IgD-negative memory B cell (primary cell): ENCODE results near the gene KIR2DL3. TPM values are rescaled to one million over a fixed set of nuclear protein-coding genes. Genes with fewer than 3 reads are reported as not detected.
A peak's percentile ranks its signal among the peaks of the same experiment; 100 is the strongest.
"Not testable (repeated sequence)": the region's sequence is repeated elsewhere in the genome, so short reads cannot be mapped to it uniquely, and the experiment has no call there.

Experiments
- H3K27ac Mint-ChIP-seq, 3 donors: one replicate each; pipeline ENCODE4 v1.8.0; 2020 to 2022; ENCODE audit warnings: mild to moderate bottlenecking in 3 of 3, mixed read lengths in 3 of 3, moderate library complexity in 1 of 3
- H3K27me3 Mint-ChIP-seq: one replicate; pipeline ENCODE4 v1.8.0; 2021; ENCODE audit warnings: mixed read lengths
- H3K36me3 Mint-ChIP-seq: one replicate; pipeline ENCODE4 v1.8.0; 2020; ENCODE audit warnings: mild to moderate bottlenecking, mixed read lengths
- H3K4me1 Mint-ChIP-seq, 3 donors: one replicate each; pipeline ENCODE4 v1.8.0; 2020 to 2022; ENCODE audit warnings: mixed read lengths in 3 of 3, mild to moderate bottlenecking in 1 of 3
- H3K4me3 Mint-ChIP-seq, 4 donors: one replicate each; pipeline ENCODE4 v1.8.0; 2020 to 2022; ENCODE audit warnings: mild to moderate bottlenecking in 4 of 4, mixed read lengths in 4 of 4, moderate library complexity in 3 of 4
- H3K9me3 Mint-ChIP-seq, 3 donors: one replicate each; pipeline ENCODE4 v1.8.0; 2020 to 2021; ENCODE audit warnings: mixed read lengths in 3 of 3, mild to moderate bottlenecking in 1 of 3
- polyA plus RNA-seq: library from polyadenylated mRNA; unstranded; fragments of 300-500 nt; fragmentation: Illumina TruSeq; gene quantifications from one replicate; pipeline ENCODE4 v1.2.3, GENCODE V29; 2021

Gene KIR2DL3
- polyA plus RNA-seq, 1 donor from 2014 or later = 0.59 TPM

DNA sequence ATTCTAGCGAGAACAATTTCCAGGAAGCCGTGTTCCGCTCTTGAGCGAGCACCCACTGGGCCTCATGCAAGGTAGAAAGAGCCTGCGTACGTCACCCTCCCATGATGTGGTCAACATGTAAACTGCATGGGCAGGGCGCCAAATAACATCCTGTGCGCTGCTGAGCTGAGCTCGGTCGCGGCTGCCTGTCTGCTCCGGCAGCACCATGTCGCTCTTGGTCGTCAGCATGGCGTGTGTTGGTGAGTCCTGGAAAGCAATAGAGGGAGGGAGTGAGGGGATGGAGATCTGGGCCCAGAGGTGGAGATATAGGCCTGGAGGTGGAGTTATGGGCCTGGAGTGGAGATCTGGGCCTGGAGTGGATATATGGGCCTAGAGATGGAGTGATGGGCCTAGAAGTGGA lies 31.3 kb downstream of the KIR2DL3 start, which contains the start of gene KIR2DL1:
TSS of gene KIR2DL1 (plus strand) at position 148 of the 400 bp plus-strand sequence. CDS start at position 206, 58 bp downstream.
- H3K27ac Mint-ChIP-seq, H3K36me3 Mint-ChIP-seq, H3K9me3 Mint-ChIP-seq, H3K4me1 Mint-ChIP-seq: not testable (repeated sequence)
- Mint-ChIP-seq H3K27me3 (peaks cover 13% of the 10 kb centered on the region), H3K4me3 (peak within 1 kb of the TSS in 1 of 4 donors; percentile 26)

GRCh38 chr19:54770511-54770910 lies 32.2 kb downstream of the KIR2DL3 start:
- not testable (repeated sequence) for H3K4me1 Mint-ChIP-seq, H3K4me3 Mint-ChIP-seq, H3K27ac Mint-ChIP-seq, H3K9me3 Mint-ChIP-seq, H3K36me3 Mint-ChIP-seq, H3K27me3 Mint-ChIP-seq

DNA sequence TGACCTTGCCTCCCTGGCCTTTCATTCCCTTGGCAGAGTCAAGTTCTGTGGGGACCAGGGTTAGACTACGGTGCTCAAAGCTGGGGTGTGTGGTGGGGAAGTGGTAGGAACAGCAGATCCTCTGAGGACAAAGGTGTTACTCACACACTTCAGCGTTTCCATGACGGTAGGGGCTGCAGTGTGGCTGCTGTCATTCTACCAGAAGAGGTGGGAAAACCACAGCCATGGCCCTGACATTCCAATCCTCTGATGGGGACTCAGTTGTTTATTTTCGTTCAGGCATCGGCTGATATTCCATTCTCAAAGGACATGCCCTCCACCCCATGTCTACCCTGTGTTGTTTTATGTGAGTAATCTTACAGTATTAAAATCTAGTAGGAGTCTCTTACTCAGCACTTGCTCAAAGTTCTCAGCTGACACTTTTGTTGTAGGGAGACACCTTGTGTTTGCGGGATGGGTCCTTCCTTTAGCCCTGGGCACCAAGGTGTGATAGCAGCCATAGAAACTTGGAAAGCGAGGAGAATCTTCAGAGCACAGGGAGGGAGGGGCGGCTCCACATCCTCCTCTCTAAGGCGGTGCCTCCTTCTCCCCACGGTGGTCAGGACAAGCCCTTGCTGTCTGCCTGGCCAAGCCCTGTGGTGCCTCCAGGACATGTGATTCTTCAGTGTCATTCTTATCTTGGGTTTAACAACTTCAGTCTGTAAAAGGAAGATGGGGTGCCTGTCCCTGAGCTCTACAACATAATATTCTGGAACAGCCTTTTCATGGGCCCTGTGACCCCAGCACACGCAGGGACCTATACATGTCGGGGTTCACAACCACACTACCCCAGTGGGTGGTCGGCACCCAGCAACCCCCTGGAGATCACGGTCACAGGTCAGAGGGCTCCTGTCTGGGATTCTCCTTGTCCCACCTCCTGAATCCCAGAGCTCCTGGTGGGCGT lies 33.0 kb downstream of the KIR2DL3 start:
- not testable (repeated sequence) for H3K27me3 Mint-ChIP-seq, H3K36me3 Mint-ChIP-seq, H3K4me3 Mint-ChIP-seq, H3K9me3 Mint-ChIP-seq, H3K27ac Mint-ChIP-seq, H3K4me1 Mint-ChIP-seq

GRCh38 chr19:54772666-54773065 lies 34.4 kb downstream of the KIR2DL3 start:
- H3K36me3 Mint-ChIP-seq, H3K4me1 Mint-ChIP-seq, H3K27ac Mint-ChIP-seq: not testable (repeated sequence)

GRCh38 chr19:54775095-54775815 lies 36.9 kb downstream of the KIR2DL3 start:
- H3K4me3 Mint-ChIP-seq, H3K27ac Mint-ChIP-seq, H3K27me3 Mint-ChIP-seq, H3K36me3 Mint-ChIP-seq, H3K9me3 Mint-ChIP-seq, H3K4me1 Mint-ChIP-seq: not testable (repeated sequence)

More at GRCh38 chr19:54772666-54773065, 34.4 kb downstream of the KIR2DL3 start:
- H3K4me3 Mint-ChIP-seq, H3K9me3 Mint-ChIP-seq, H3K27me3 Mint-ChIP-seq: not testable (repeated sequence)

- not testable (repeated sequence) for H3K9me3 Mint-ChIP-seq, H3K4me3 Mint-ChIP-seq, H3K4me1 Mint-ChIP-seq, H3K27me3 Mint-ChIP-seq, H3K27ac Mint-ChIP-seq, H3K36me3 Mint-ChIP-seq
Observed at GRCh38 chr19:54775830-54776229, 37.5 kb downstream of the KIR2DL3 start.

DNA sequence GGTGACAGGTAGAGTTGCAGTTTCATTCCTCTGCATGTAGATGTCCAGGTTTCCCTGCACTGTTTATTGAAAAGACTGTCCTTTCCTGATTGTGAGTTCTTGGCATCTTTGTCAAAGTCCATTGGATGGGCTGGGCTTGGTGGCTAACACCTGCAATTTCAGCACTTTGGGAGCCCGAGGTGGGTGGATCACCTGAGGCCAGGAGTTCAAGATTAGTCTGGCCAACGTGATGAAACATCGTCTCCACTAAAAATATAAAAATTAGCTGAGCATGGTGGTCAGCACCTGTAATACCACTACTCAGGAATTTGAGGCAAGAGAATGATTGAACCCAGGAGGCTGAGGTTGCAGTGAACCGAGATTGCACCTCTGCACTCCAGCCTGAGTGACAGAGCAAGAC lies 39.5 kb downstream of the KIR2DL3 start:
- H3K4me3 Mint-ChIP-seq, H3K27ac Mint-ChIP-seq, H3K4me1 Mint-ChIP-seq, H3K9me3 Mint-ChIP-seq, H3K36me3 Mint-ChIP-seq: not testable (repeated sequence)
- peaks cover 11% of the 10 kb centered on the region for H3K27me3 Mint-ChIP-seq

GRCh38 chr19:54778896-54779295 lies 40.6 kb downstream of the KIR2DL3 start:
- not testable (repeated sequence) for H3K9me3 Mint-ChIP-seq, H3K27ac Mint-ChIP-seq, H3K4me3 Mint-ChIP-seq, H3K4me1 Mint-ChIP-seq, H3K36me3 Mint-ChIP-seq
- peaks cover 13% of the 10 kb centered on the region for H3K27me3 Mint-ChIP-seq

GRCh38 chr19:54782916-54783315 lies 44.6 kb downstream of the KIR2DL3 start:
- Mint-ChIP-seq H3K27me3 (peaks cover 23% of the 10 kb centered on the region), H3K4me3 (peak overlapping the region in 1 of 4 donors; percentile 18)
- not testable (repeated sequence) for H3K4me1 Mint-ChIP-seq, H3K36me3 Mint-ChIP-seq, H3K27ac Mint-ChIP-seq, H3K9me3 Mint-ChIP-seq

DNA sequence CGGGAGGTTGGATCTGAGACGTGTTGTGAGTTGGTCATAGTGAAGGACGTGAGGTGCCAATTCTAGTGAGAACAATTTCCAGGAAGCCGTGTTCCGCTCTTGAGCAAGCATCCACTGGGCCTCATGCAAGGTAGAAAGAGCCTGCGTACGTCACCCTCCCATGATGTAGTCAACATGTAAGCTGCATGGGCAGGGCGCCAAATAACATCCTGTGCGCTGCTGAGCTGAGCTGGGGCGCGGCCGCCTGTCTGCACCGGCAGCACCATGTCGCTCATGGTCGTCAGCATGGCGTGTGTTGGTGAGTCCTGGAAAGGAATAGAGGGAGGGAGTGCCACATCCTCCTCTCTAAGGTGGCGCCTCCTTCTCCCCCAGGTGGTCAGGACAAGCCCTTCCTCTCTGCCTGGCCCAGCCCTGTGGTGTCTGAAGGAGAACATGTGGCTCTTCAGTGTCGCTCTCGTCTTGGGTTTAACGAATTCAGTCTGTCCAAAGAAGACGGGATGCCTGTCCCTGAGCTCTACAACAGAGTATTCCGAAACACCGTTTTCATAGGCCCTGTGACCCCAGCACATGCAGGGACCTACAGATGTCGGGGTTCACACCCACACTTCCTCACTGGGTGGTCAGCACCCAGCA lies 47.9 kb downstream of the KIR2DL3 start:
- H3K9me3 Mint-ChIP-seq, H3K4me3 Mint-ChIP-seq, H3K4me1 Mint-ChIP-seq, H3K27ac Mint-ChIP-seq, H3K36me3 Mint-ChIP-seq: not testable (repeated sequence)
- peaks cover 30% of the 10 kb centered on the region for H3K27me3 Mint-ChIP-seq

- not testable (repeated sequence) for H3K4me3 Mint-ChIP-seq, H3K36me3 Mint-ChIP-seq, H3K9me3 Mint-ChIP-seq
- Mint-ChIP-seq H3K27ac (peak overlapping the region in 1 of 3 donors; percentile 36), H3K4me1 (peaks cover 8 to 12% (median 8%) of the 10 kb centered on the region in 3 donors), H3K27me3 (peaks cover 22% of the 10 kb centered on the region)
Observed at GRCh38 chr19:54788154-54788553, 49.8 kb downstream of the KIR2DL3 start.

- H3K36me3 Mint-ChIP-seq = peaks cover under 1% of the 10 kb centered on the region
- peaks cover 11 to 21% (median 16%) of the 10 kb centered on the region in 3 donors for H3K4me1 Mint-ChIP-seq
- H3K27ac Mint-ChIP-seq = no peak overlapping the region
- H3K9me3 Mint-ChIP-seq = no peaks in the 10 kb centered on the region
- no peak overlapping the region for H3K4me3 Mint-ChIP-seq
- H3K27me3 Mint-ChIP-seq = peaks cover 14% of the 10 kb centered on the region
Observed at GRCh38 chr19:54790711-54791110, 52.4 kb downstream of the KIR2DL3 start.

- H3K4me1 Mint-ChIP-seq = peaks cover 11 to 21% (median 19%) of the 10 kb centered on the region in 3 donors
- H3K27me3 Mint-ChIP-seq = peaks cover 10% of the 10 kb centered on the region
- H3K9me3 Mint-ChIP-seq = no peaks in the 10 kb centered on the region
- peak overlapping the region in 1 of 4 donors; percentile 59 for H3K4me3 Mint-ChIP-seq
- H3K36me3 Mint-ChIP-seq = peaks cover 2% of the 10 kb centered on the region
- H3K27ac Mint-ChIP-seq = no peak overlapping the region
Observed at GRCh38 chr19:54791476-54791875, 53.2 kb downstream of the KIR2DL3 start.

- Mint-ChIP-seq H3K27ac (peak overlapping the region in 1 of 3 donors; percentile 67), H3K9me3 (no peaks in the 10 kb centered on the region), H3K27me3 (peaks cover 13% of the 10 kb centered on the region), H3K4me3 (peak overlapping the region; percentile 28 to 88 (median 70)), H3K4me1 (peaks cover 11 to 19% (median 19%) of the 10 kb centered on the region in 3 donors), H3K36me3 (peaks cover 2% of the 10 kb centered on the region)
Observed at GRCh38 chr19:54792814-54793213, 54.5 kb downstream of the KIR2DL3 start.

DNA sequence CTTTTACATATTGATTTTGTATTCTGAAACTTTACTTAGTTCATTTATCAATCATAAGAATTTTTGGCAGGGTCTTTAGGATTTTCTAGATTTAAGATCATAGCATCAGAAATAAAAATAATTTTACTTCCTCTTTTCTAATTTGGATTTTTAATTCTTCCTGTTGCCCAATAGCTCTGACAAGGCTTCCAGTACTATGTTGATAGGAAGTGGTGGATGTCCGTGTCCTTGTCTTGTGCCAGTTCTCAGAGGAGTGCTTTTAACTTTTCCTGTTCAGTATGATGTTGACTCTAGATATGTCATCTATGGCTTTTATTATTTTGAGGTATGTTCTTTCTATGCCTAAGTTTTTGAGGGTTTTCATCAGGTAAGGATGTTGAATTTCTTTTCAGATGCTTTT lies 57.4 kb downstream of the KIR2DL3 start:
- Mint-ChIP-seq H3K4me3 (no peak overlapping the region), H3K4me1 (peaks cover 11 to 19% (median 19%) of the 10 kb centered on the region in 3 donors), H3K9me3 (peaks cover 2 to 10% (median 4%) of the 10 kb centered on the region in 3 donors), H3K27ac (no peak overlapping the region), H3K27me3 (peaks cover 6% of the 10 kb centered on the region), H3K36me3 (peaks cover 2% of the 10 kb centered on the region)
